Measurements from ENCODE around the gene TTYH1.
"Not testable (repeated sequence)": the region's sequence is repeated elsewhere in the genome, so short reads cannot be mapped to it uniquely, and the experiment has no call there.

Gene TTYH1

DNA sequence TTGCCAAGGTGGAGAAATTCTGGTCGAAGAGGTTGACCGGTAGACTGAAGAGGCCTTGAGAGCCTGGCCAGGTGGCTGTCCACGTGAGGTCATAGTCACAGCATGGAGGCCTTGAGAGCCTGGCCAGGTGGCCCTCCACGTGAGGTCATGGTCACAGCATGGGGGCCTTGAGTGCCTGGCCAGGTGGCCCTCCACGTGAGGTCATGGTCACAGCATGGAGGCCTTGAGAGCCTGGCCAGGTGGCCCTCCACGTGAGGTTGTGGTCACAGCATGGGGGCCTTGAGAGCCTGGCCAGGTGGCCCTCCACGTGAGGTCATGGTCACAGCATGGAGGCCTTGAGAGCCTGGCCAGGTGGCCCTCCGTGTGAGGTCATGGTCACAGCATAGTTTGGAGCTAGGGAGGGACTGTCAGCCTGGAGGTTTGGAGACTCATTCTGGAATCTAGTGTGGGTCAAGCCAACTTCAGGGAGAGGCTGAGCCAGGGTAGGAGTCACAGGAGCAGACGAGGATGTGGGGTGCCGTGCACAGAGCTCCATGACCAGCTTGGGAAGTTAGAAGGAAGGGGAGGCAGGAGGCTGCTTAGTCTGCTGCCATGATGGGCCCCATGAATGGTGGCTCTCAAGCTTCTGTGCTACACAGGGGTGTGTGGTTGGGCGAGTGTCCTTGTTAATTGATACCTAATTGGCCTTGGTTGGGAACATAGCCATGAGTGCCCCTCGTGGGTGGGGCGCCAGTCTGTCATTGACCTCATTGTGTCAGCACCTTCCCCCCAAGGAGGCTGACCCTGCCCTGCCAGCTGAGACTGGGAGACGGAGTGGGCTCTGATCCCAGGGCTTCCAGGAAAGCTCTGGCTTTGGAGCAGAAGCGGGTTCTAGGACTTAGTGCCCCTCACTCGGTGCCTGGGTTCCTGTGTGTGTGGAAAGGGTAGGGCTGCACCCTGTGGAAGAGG is 44.3 kb downstream of the TTYH1 start:
- no peak for DNase-seq (ENCODE audit: low read depth in 3 of 3)

GRCh38 chr19:54460230-54461005 is 45.2 kb downstream of the TTYH1 start:
- no peak for DNase-seq (ENCODE audit: low read depth in 3 of 3)

GRCh38 chr19:54461210-54461609 is 45.9 kb downstream of the TTYH1 start:
- DNase-seq (ENCODE audit: low read depth in 3 of 3): no peak

DNA sequence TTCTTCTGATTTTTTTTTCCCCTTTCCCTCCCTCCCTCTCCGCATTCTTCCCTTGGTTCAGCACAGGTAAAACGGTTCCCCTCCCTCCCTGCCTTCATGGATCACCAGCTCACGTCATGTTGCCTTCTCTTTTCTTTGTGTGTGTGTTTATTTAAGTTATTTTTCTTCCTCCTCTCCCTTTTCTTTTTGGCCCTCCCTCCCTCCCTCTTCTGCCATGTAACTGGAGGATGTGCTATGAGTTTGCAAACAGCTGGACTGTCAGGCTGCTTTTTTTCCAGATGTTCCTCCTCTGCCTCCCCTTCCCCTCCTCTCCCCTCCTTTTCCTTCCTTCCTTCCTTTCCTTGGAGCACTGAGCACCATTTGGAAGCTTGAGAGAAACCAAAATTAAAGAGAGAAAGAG is 46.3 kb downstream of the TTYH1 start:
- no peak for DNase-seq (ENCODE audit: low read depth in 3 of 3)

GRCh38 chr19:54462047-54462654 is 46.9 kb downstream of the TTYH1 start:
- DNase-seq (ENCODE audit: low read depth in 3 of 3): no peak

DNA sequence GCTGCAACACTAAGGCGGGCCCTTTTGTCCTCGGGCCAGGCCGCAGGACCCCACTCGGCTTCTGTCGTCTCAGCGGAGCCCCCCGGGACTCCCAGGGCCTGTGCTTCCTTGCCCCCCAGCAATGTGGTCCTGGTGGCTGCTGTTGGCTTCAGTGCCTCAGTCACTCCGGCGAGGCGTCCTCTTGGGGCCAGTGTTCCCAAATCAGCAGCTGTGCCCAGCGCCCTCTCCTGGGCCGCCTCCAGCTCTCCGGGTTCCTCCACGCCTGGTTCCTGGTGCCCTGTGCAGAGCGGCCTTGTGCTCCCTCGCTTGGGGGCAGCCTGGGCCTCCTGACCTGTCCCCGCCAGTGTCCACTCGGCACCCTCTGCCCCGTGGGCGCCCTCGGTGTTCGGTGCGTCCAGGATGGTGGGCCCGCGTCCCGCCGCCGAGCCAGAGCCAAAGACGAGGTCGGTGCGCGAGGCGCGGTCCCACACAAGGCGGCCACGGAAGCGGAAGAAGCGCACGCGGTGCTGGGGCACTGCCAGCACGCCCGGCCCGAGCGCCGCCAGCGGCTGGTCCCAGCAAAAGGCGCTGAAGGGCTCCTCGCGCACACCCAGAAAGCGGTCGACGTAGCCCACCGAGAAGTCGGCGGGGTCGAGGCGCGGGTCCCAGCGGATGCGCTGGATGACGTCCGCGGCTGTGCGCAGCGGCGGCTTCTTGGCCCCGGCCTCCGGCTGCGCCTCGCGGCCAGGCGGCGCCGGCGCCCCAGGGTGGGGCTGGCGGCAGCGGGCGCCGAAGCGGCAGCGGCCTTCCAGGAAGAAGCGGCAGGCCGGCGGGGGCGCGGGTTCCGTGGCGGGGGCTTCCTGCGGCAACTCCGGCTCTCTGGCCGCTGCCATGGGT is 47.6 kb downstream of the TTYH1 start:
- peak; percentile 42 to 52 (median 49) for DNase-seq (ENCODE audit: low read depth in 3 of 3)

- peak; percentile 97 to 99 (median 97) for DNase-seq (ENCODE audit: low read depth in 3 of 3)
Measured at GRCh38 chr19:54463531-54464043, 48.3 kb downstream of the TTYH1 start, which contains the start of gene LENG9. LENG9 (minus strand) TSS chr19:54463778; CDS start chr19:54463526, 252 bp downstream.

GRCh38 chr19:54464044-54464629 is 48.9 kb downstream of the TTYH1 start:
- peak; percentile 72 to 94 (median 90) for DNase-seq (ENCODE audit: low read depth in 3 of 3)

- DNase-seq (ENCODE audit: low read depth in 3 of 3): peak; percentile 68 to 83 (median 78)
Measured at GRCh38 chr19:54464630-54465425, 49.6 kb downstream of the TTYH1 start.

DNA sequence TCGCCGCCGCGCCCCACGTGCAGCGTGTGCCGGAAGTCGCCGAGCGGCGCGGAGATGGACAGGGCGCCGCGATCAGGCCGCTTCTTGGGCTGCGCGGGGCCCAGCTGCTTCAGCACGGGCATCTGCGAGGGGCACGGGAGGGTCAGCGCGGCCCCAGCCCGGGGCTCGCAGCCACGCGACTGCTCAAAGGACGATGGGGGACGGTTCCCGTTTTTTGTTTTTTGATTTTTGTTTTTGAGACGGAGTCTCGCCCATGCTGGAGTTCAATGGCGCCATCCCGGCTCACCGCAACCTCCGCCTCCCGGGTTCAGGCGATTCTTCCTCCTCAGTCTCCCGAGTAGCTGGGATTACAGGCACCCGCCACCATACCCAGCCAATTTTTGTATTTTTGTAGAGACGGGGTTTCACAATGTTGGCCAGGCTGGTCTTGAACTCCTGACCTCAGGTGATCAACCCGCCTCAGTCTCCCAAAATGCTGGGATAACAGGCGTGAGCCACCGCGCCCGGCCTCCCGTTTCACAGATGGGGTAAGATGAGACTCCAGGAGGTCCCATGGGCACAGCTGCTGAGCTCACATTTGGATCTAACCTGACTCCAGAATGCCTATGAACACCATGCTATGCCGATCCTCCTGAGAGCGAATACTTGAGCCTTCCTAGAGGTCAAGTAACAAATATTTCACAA is 50.3 kb downstream of the TTYH1 start:
- no peak for DNase-seq (ENCODE audit: low read depth in 3 of 3)

DNA sequence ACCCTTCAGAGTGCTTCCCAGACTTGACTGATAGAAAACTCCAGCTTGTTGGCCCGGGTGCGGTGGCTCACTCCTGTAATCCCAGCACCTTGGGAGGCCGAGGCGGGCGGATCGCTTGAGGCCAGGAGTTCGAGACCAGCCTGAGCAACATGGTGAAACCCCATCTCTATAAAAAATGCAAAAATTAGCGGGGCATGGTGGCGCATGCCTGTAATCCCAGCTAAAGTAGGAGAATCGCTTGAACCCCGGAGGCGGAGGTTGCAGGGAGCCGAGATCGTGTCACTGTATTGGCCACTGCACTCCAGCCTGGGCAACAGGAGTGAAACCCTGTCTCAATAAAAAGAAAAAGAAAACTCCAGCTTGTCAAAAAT is 50.8 kb downstream of the TTYH1 start:
- not testable (repeated sequence) for DNase-seq (ENCODE audit: low read depth in 3 of 3)

DNA sequence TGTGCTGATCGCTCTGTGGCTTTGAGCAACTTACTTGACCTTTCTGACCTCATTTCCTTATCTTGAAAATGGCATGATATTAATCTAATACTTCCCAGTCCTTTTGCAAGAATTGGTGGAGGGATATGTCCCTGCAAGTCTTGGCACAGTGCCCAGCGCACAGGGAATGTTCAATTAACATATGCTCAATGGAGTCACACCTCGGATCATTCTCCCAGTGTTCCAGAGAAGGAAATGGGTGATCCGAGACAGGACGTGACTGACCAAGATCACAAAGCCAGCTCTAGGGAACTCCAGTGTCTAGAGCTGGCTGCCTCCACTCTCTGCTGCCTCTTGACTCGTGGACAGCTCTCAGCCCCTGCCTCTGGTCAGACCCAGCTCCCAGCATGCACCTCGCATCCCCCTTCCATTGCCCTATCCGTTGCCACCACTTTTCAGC is 54.3 kb downstream of the TTYH1 start:
- no peak for DNase-seq (ENCODE audit: low read depth in 3 of 3)

- no peak for DNase-seq (ENCODE audit: low read depth in 3 of 3)
Measured at GRCh38 chr19:54470276-54470887, 55.1 kb downstream of the TTYH1 start.

DNA sequence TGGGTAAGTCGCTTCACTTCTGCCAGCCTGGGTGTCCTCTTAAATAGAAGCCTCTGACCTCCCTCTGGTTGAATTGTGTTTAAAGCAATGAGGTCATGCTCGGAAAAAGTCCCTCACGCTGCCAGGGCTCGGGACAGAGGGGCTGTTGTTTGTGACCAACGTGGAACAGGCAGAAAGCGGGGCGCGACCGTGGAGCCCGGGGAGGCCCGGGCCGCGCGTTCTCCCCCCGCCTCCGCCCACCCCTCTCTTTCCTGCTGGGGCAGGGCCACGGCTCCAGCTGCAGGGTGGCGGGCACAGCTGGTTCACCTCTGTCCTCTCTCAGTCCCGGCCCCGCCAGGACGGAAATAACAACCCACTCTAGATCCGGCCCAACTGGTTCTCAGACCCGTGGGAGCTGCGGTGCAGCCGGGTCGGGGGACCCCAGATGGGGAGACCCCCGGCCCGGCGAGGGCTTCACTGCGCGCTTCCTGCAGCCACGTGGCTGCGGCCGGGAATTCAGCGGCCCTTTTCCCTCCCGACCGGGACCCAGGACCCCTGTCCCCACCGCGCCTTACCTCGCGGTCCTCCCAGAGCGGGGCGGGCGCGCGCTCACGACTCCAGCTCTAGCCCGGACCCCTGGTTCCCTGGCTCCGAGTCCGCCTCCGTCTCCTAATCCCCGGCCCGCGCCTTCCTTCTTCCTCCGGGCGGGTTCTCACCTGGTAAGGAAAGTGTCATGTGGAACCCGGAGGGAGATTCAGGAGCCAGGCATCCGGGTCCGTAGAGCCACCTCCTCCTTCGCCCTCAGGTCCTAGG is 55.9 kb downstream of the TTYH1 start:
- no peak for DNase-seq (ENCODE audit: low read depth in 3 of 3)

GRCh38 chr19:54473071-54473891 is 58.0 kb downstream of the TTYH1 start, which contains the start of gene CDC42EP5:
CDC42EP5 (minus strand) TSS chr19:54473296; CDS start chr19:54465547, 7,749 bp downstream.
- DNase-seq (ENCODE audit: low read depth in 3 of 3): no peak

- no peak for DNase-seq (ENCODE audit: low read depth in 3 of 3)
Measured at GRCh38 chr19:54473892-54474372, 58.7 kb downstream of the TTYH1 start.

- no peak for DNase-seq (ENCODE audit: low read depth in 3 of 3)
Measured at GRCh38 chr19:54475706-54476105, 60.4 kb downstream of the TTYH1 start.

Data from stimulated activated CD4-positive, alpha-beta T cell treated with anti-CD3 and anti-CD28 coated beads, TNF-alpha, amount 100 ng/mL, for 48 hours (primary cell).